ENCODE results near the gene CKLF.
"Not testable (repeated sequence)": the region's sequence is repeated elsewhere in the genome, so short reads cannot be mapped to it uniquely, and the experiment has no call there.

CKLF gene

GRCh38 chr16:66562409-66562808, 10.0 kb downstream of the CKLF start:
- Mint-ChIP-seq H3K27ac (no peak overlapping the region), H3K36me3 (ENCODE audit: low read depth) (peaks cover 44% of the 10 kb centered on the region), H3K4me1 (peaks cover 10% of the 10 kb centered on the region), H3K9me3 (no peaks in the 10 kb centered on the region), H3K27me3 (ENCODE audit: low read depth, poor library complexity) (no peaks in the 10 kb centered on the region), H3K4me3 (no peak overlapping the region)
- no peak for DNase-seq
- TF ChIP-seq CTCF (IDR thresholded peaks at IDR 0.05), result no peak

DNA sequence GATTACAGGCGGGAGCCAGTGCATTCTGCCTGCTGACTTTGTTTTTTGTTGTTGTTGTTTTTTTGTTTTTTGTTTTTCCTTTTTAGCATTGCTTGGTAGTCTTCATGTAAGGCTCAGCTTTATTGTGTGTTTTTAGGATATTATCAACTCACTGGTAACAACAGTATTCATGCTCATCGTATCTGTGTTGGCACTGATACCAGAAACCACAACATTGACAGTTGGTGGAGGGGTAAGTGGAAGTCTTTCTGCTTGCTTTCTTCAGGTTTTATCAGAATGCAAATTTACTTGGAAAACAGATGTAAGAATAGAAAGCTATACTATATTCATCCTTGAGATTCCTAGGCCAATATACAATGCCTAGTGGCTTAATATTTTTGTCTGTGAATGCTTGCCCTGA, 10.6 kb downstream of the CKLF start:
- no peaks in the 10 kb centered on the region for H3K9me3 Mint-ChIP-seq
- no peaks in the 10 kb centered on the region for H3K27me3 Mint-ChIP-seq (ENCODE audit: low read depth, poor library complexity)
- H3K27ac Mint-ChIP-seq, result no peak overlapping the region
- TF ChIP-seq CTCF (IDR thresholded peaks at IDR 0.05), result no peak
- peaks cover 47% of the 10 kb centered on the region for H3K36me3 Mint-ChIP-seq (ENCODE audit: low read depth)
- DNase-seq, result no peak
- peaks cover 10% of the 10 kb centered on the region for H3K4me1 Mint-ChIP-seq
- H3K4me3 Mint-ChIP-seq, result no peak overlapping the region

GRCh38 chr16:66563574-66564334, 11.4 kb downstream of the CKLF start:
- TF ChIP-seq CTCF (IDR thresholded peaks at IDR 0.05), result no peak
- Mint-ChIP-seq H3K4me1 (peaks cover 10% of the 10 kb centered on the region), H3K4me3 (no peak overlapping the region), H3K27me3 (ENCODE audit: low read depth, poor library complexity) (no peaks in the 10 kb centered on the region), H3K9me3 (no peaks in the 10 kb centered on the region), H3K36me3 (ENCODE audit: low read depth) (peaks cover 48% of the 10 kb centered on the region), H3K27ac (no peak overlapping the region)
- DNase-seq, result no peak

GRCh38 chr16:66566051-66566901, 13.9 kb downstream of the CKLF start, which contains the start of gene CMTM1:
CMTM1 (plus strand) TSS chr16:66566439; CDS start chr16:66566514, 75 bp downstream.
- no peak for DNase-seq
- H3K36me3 Mint-ChIP-seq (ENCODE audit: low read depth), result peaks cover 35% of the 10 kb centered on the region
- H3K4me1 Mint-ChIP-seq, result no peaks in the 10 kb centered on the region
- no peak within 1 kb of the TSS for H3K27ac Mint-ChIP-seq
- no peak within 1 kb of the TSS for H3K4me3 Mint-ChIP-seq
- no peaks in the 10 kb centered on the region for H3K9me3 Mint-ChIP-seq
- no peak for TF ChIP-seq CTCF (IDR thresholded peaks at IDR 0.05)
- no peaks in the 10 kb centered on the region for H3K27me3 Mint-ChIP-seq (ENCODE audit: low read depth, poor library complexity)

DNA sequence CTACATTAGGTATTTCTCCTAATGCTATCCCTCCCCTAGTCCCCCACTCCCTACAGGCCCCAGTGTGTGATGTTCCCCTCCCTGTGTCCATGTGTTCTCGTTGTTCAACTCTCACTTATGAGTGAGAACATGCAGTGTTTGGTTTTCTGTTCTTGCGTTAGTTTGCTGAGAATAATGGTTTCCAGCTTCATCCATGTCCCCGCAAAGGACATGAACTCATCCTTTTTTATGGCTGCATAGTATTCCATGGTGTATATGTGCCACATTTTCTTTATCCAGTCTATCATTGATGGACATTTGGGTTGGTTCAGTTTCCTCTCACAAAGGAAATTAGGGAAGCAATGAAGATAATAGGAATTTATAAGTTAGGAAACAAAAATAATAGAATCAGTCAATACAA, 14.9 kb downstream of the CKLF start:
- not testable (repeated sequence) for H3K27ac Mint-ChIP-seq; H3K4me1 Mint-ChIP-seq; H3K4me3 Mint-ChIP-seq; H3K27me3 Mint-ChIP-seq (ENCODE audit: low read depth, poor library complexity); H3K9me3 Mint-ChIP-seq; DNase-seq
- peaks cover 29% of the 10 kb centered on the region for H3K36me3 Mint-ChIP-seq (ENCODE audit: low read depth)

DNA sequence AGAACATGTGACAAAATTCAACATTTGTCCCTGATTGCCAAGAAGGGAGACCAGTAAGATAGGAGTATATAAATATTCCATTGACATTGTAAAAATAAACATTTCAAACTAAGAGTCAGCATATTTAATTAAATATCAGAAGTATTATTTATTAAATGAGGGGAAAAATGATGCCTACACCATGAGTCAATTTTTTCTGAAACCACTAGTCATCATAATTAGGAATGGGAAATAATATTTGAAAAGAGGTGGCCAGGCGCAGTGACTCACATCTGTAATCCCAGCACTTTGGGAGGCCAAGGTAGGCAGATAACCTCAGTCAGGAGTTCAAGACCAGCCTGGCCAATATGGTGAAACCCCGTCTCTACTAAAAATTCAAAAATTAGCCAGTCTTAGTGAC, 16.0 kb downstream of the CKLF start:
- Mint-ChIP-seq H3K9me3 (no peaks in the 10 kb centered on the region), H3K36me3 (ENCODE audit: low read depth) (peaks cover 29% of the 10 kb centered on the region), H3K4me1 (no peaks in the 10 kb centered on the region), H3K4me3 (no peak overlapping the region), H3K27me3 (ENCODE audit: low read depth, poor library complexity) (peaks cover 6% of the 10 kb centered on the region), H3K27ac (no peak overlapping the region)
- no peak for TF ChIP-seq CTCF (IDR thresholded peaks at IDR 0.05)
- DNase-seq, result no peak

Data from nephron progenitor cell (in vitro differentiated cells).